Adrenal gland (tissue), 5 donors: Measurements from ENCODE around the gene POLR2M.

ENCODE experiments used
- POLR2A ChIP-seq, 2 donors: fragments of 450-650 bp; IDR thresholded peaks; one replicate each; pipeline ENCODE4 v1.6.1; 2017; ENCODE audit warnings: antibody characterized with exemption in 2 of 2, mild to moderate bottlenecking in 2 of 2, moderate library complexity in 1 of 2
- TF ChIP-seq, protein P1 (sequence below), 6 experiments: fragments of 450-650 bp in 4 of 6; fragments of 200-600 bp in 2 of 6; sonication (generic) in 1 of 6; IDR thresholded peaks; 1 replicate in 5 of 6; 2 replicates in 1 of 6; pipeline versions ENCODE4 v1.5.1 to v1.8.0; 2016 to 2021; ENCODE audit warnings: antibody characterized with exemption in 6 of 6, mild to moderate bottlenecking in 2 of 6, moderate library complexity in 1 of 6
- donor health status: DM: no; HTN: no; CAD: no.

GRCh38 chr15:57706405-57707209 lies at the start of gene POLR2M:
- TF ChIP-seq, protein P1, sequence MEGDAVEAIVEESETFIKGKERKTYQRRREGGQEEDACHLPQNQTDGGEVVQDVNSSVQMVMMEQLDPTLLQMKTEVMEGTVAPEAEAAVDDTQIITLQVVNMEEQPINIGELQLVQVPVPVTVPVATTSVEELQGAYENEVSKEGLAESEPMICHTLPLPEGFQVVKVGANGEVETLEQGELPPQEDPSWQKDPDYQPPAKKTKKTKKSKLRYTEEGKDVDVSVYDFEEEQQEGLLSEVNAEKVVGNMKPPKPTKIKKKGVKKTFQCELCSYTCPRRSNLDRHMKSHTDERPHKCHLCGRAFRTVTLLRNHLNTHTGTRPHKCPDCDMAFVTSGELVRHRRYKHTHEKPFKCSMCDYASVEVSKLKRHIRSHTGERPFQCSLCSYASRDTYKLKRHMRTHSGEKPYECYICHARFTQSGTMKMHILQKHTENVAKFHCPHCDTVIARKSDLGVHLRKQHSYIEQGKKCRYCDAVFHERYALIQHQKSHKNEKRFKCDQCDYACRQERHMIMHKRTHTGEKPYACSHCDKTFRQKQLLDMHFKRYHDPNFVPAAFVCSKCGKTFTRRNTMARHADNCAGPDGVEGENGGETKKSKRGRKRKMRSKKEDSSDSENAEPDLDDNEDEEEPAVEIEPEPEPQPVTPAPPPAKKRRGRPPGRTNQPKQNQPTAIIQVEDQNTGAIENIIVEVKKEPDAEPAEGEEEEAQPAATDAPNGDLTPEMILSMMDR (IDR thresholded peaks at IDR 0.05): no peak
- peak; percentile 56 to 81 for TF ChIP-seq POLR2A (IDR thresholded peaks at IDR 0.05)
